IPS-18c (cell line): ENCODE data around the gene RRP15.

ENCODE experiments used
- H3K4me3 ChIP-seq: 2 replicates; pipeline ENCODE4 v1.7.0; 2013; ENCODE audit warnings: low read depth, mild to moderate bottlenecking, low read length, moderate library complexity; ENCODE audit not compliant: insufficient read depth
- H3K9me3 ChIP-seq: one replicate; pipeline ENCODE4 v1.6.1; 2013; ENCODE audit warnings: mild to moderate bottlenecking, low read length, moderate library complexity; ENCODE audit not compliant: control insufficient read depth, insufficient read depth

The RRP15 gene

DNA sequence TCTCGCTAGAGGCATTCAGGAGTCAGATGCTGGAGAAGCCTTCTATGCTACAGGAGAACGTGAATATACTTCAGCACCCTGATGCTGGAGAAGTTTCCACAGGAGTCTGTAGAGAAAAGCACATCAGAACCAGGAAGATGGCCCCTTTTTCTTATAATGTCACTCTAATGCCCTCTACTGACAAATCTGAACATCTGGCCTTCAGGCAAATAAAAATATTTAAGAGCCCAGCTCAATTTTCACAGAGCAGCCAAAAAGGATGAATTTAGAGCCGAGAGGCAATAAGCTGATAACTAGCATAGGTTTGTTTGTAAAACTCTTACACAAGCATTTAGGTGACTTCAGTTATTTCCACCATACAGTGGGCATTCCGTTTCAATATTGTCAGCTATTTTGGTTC, 3.8 kb upstream of the RRP15 start:
- no peak overlapping the region for H3K4me3 ChIP-seq
- no peaks in the 10 kb centered on the region for H3K9me3 ChIP-seq

DNA sequence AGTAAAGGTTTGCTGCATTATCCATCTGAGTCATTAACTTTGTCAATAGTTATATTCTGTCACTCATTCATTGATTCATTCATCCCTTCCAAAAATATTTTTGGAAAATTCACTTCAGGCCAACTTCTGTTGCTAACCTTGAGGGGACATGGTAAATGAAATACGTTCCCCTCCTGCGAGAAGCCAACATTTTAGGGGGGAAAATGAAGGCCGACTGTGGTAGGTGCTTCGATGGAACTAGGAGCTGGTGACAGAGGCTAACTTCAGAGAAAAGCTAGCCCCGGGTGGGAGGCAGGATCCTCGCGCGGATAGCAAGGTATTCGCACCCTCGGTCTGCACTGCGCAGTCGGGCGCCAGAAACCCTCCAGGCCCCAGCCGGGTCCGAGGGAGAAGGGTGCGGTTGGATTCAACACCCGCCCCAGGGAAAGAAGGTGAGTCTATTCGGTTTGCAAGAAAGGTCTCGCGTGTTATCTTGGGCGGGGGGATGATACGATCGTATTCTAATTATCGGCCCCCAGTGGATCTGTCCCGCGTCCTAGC, 646 bp upstream of the RRP15 start:
- no peaks in the 10 kb centered on the region for H3K9me3 ChIP-seq

DNA sequence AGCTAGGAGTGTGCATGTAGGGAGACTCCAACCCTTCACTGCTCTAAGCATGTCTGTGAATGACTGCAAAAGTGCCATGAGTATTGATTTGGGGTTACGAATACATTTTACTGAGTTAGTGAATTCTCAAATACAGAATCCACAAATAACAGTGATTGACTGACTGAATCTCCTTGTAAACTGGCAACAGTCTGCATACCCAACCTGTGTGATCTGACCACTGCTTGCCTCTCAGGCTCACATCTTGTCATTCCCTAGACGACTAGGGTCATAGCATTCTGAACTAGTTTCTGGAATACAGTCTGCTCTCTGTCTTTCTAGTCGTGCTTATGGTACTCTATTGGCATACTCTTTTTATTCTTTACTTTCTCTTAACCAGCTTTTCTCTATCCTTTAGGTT, 7.4 kb downstream of the RRP15 start:
- Histone ChIP-seq H3K9me3 (no peaks in the 10 kb centered on the region), H3K4me3 (no peak overlapping the region)

More for the DNA sequence above, 646 bp upstream of the RRP15 start:
- H3K4me3 ChIP-seq = peak overlapping the region; percentile 83

- no peaks in the 10 kb centered on the region for H3K9me3 ChIP-seq
- H3K4me3 ChIP-seq = no peak overlapping the region
Observed at GRCh38 chr1:218294546-218294945, 9.5 kb downstream of the RRP15 start.

- Histone ChIP-seq H3K9me3 (no peaks in the 10 kb centered on the region), H3K4me3 (no peak overlapping the region)
Observed at GRCh38 chr1:218296162-218296561, 11.1 kb downstream of the RRP15 start.

GRCh38 chr1:218297461-218297860, 12.4 kb downstream of the RRP15 start:
- no peak overlapping the region for H3K4me3 ChIP-seq
- H3K9me3 ChIP-seq = no peaks in the 10 kb centered on the region

- no peak overlapping the region for H3K4me3 ChIP-seq
- no peaks in the 10 kb centered on the region for H3K9me3 ChIP-seq
Observed at GRCh38 chr1:218297867-218298266, 12.8 kb downstream of the RRP15 start.

DNA sequence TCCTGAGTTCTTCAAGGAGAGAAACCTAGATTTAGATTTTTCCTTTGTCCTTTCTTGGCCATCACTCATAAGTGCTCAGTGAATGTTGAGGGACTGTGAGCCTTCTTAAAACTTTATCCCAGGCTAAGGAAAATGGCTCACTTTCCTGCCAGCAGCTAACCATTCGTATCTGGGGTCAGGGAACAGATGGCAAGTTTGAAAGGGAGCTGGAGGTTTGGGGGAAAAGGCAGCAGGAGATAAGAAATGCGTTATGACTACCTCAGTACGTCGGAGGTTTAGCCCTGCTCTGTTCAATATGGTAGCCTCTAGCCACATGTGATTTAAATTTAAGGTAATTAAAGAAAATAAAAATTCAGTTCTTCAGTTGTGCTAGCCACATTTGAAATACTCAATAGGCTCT, 13.3 kb downstream of the RRP15 start:
- Histone ChIP-seq H3K9me3 (no peaks in the 10 kb centered on the region), H3K4me3 (no peak overlapping the region)

DNA sequence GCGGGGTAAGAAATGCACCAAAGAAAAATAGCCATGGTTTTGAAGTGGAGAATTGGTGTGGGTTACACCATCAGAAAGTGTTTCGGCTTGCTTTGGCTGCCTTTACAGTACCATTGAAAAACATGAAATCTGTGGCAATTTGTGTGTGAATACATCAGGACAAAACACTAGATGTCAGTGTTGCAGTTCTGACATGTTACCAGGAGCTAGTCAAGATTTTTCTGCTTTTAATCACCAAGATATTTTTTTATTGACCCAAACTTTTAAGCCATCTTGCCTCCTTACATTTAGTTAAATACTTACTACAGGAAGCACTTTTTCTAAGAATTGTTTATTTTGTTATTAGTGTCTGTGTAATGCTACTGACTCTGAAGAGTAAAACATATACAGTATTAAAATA, 14.3 kb downstream of the RRP15 start:
- no peaks in the 10 kb centered on the region for H3K9me3 ChIP-seq

GRCh38 chr1:218301217-218301616, 16.1 kb downstream of the RRP15 start:
- Histone ChIP-seq H3K4me3 (no peak overlapping the region), H3K9me3 (no peaks in the 10 kb centered on the region)

More for the DNA sequence above, 14.3 kb downstream of the RRP15 start:
- H3K4me3 ChIP-seq = no peak overlapping the region

- H3K4me3 ChIP-seq = no peak overlapping the region
- H3K9me3 ChIP-seq = no peaks in the 10 kb centered on the region
Observed at GRCh38 chr1:218302155-218302554, 17.1 kb downstream of the RRP15 start.

DNA sequence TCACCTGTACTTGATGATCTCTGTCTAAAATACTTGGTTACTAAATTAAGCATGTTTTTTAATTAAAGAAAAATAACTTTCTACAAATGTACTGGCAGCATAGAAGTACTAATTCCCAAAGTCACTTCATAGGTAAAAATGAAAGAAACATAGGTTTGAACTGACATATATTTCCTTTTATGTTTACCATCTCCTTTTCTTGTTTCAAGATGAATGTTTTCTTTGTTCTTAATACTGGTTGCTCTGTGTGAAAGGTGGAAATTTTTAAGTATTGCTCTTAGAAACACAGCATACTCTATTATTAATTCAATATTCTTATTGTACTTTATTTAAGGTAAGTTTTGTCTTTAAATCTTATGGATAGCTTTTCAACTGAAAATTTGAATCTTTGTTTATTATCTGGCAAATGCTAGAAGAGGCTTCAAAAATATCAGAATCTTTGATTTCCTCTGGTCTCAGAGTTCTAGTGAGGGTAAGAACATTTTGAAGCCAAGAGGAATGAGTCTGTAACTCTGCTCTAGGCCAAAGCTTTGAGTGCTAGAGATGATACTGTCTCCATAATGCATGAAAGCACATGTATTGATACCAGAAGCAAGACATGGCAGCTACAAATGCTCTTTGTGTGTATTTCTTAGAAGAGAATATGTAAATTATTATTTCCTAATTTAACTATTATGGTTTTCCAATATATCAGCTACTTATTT, 18.2 kb downstream of the RRP15 start:
- H3K9me3 ChIP-seq = no peaks in the 10 kb centered on the region
- H3K4me3 ChIP-seq = no peak overlapping the region

GRCh38 chr1:218304281-218305039, 19.4 kb downstream of the RRP15 start:
- no peak overlapping the region for H3K4me3 ChIP-seq
- H3K9me3 ChIP-seq = no peaks in the 10 kb centered on the region

GRCh38 chr1:218305472-218306064, 20.5 kb downstream of the RRP15 start:
- H3K4me3 ChIP-seq = no peak overlapping the region
- no peaks in the 10 kb centered on the region for H3K9me3 ChIP-seq

DNA sequence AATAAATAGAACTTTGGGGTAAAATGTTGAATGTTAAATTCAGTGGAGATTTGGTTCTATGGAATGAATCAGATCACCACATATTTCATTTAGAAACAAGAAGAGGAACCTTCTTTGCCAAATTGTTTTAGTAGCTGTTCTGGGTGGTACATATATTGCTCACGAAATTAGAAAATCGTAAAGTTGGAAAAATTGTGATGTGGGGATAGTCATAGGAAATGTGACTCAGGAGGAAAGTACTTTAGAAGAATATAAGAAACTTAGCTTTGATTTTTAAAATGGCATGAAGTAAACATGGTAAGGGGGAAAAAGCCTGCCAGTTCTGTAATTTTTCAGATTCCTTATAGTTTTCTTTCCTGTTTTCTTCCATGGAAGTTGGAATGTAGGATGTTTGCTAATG, 27.4 kb downstream of the RRP15 start:
- no peak overlapping the region for H3K4me3 ChIP-seq
- H3K9me3 ChIP-seq = no peaks in the 10 kb centered on the region

DNA sequence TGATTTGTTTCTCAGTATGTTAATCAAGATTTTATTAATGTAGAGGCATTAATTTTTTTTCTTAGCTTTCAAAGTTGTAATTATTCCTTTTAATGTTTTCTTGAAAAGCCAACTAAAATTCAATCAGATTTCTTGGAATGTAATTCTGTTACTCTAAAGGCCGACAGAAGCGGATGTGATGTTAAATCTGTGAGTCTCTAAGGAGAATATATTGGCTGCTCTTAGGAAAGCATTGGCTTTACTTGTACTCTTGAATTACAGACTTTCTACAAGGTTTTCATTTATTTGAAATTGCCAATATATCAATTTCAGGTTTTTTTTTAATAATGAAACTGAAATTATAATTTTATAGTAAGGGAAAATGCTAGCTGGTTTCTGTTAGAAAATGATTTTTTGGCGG, 29.2 kb downstream of the RRP15 start:
- H3K4me3 ChIP-seq = no peak overlapping the region
- H3K9me3 ChIP-seq = no peaks in the 10 kb centered on the region

DNA sequence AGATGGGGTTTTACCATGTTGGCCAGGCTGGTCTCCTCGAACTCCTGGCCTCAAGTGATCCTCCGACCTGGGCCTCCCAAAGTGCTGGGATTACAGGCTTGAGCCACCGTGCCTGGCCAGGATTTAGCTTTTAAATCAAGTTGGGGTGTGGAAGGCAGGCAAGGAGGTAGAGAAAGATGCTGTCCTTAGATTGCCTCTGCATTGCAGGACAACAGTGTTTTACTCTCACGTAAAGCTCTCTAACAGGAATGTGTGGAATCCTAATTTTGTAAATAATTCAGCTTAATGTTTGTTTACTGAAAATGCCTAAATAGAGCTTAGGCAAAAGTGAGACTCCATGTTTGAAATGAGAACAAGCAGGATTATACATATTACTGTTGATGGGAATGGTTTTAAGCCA, 30.5 kb downstream of the RRP15 start:
- Histone ChIP-seq H3K9me3 (no peaks in the 10 kb centered on the region), H3K4me3 (no peak overlapping the region)

- Histone ChIP-seq H3K9me3 (no peaks in the 10 kb centered on the region), H3K4me3 (no peak overlapping the region)
Observed at GRCh38 chr1:218317061-218317460, 32.0 kb downstream of the RRP15 start.
